ENCODE data around the gene ZBTB8OS.
"Not testable (repeated sequence)": the region's sequence is repeated elsewhere in the genome, so short reads cannot be mapped to it uniquely, and the experiment has no call there.

Gene ZBTB8OS

GRCh38 chr1:32647308-32648134 is 2.8 kb downstream of the ZBTB8OS start:
- Histone ChIP-seq H3K27me3 (no peaks in the 10 kb centered on the region), H3K9me3 (no peaks in the 10 kb centered on the region), H3K4me1 (peaks cover 0 to 34% (median 17%) of the 10 kb centered on the region in 4 donors), H3K27ac (no peak overlapping the region), H3K4me3 (no peak overlapping the region), H3K36me3 (peaks cover 0 to 9% (median 0%) of the 10 kb centered on the region in 3 donors)
- TF ChIP-seq CTCF (IDR thresholded peaks at IDR 0.05), result no peak
- no peak for DNase-seq
- intact Hi-C loops (cut with DNase I; ENCODE audit: low total_unique reads), result loop anchor here (5.0 kb wide), 1 partner anchor 170 kb away; the partner anchor contains the start of genes S100PBP and YARS1

GRCh38 chr1:32644426-32644825 is 5.9 kb downstream of the ZBTB8OS start:
- peaks cover 0 to 21% (median 7%) of the 10 kb centered on the region in 4 donors for H3K4me1 ChIP-seq
- no peak overlapping the region for H3K4me3 ChIP-seq
- H3K36me3 ChIP-seq, result peaks cover 0 to 9% (median 0%) of the 10 kb centered on the region in 3 donors
- no peak for TF ChIP-seq CTCF (IDR thresholded peaks at IDR 0.05)
- DNase-seq, result no peak
- no peak overlapping the region for H3K27ac ChIP-seq
- H3K27me3 ChIP-seq, result no peaks in the 10 kb centered on the region
- no peaks in the 10 kb centered on the region for H3K9me3 ChIP-seq
- intact Hi-C loops (cut with DNase I; ENCODE audit: low total_unique reads), result no loop called here

- H3K27ac ChIP-seq; intact Hi-C loops (cut with DNase I; ENCODE audit: low total_unique reads); H3K9me3 ChIP-seq; H3K27me3 ChIP-seq; H3K4me3 ChIP-seq; H3K36me3 ChIP-seq; DNase-seq; H3K4me1 ChIP-seq: not testable (repeated sequence)
Observed at GRCh38 chr1:32642292-32642827, 8.0 kb downstream of the ZBTB8OS start.

GRCh38 chr1:32639489-32640075 is 10.8 kb downstream of the ZBTB8OS start:
- intact Hi-C loops (cut with DNase I; ENCODE audit: low total_unique reads), result no loop called here
- no peak overlapping the region for H3K4me3 ChIP-seq
- H3K27ac ChIP-seq, result no peak overlapping the region
- peaks cover 0 to 6% (median 0%) of the 10 kb centered on the region in 3 donors for H3K36me3 ChIP-seq
- TF ChIP-seq CTCF (IDR thresholded peaks at IDR 0.05), result no peak
- no peaks in the 10 kb centered on the region for H3K27me3 ChIP-seq
- no peak for DNase-seq
- H3K9me3 ChIP-seq, result no peaks in the 10 kb centered on the region
- H3K4me1 ChIP-seq, result no peaks in the 10 kb centered on the region

- Histone ChIP-seq H3K36me3 (peaks cover 8 to 24% (median 23%) of the 10 kb centered on the region in 3 donors), H3K27me3 (no peaks in the 10 kb centered on the region), H3K4me1 (no peaks in the 10 kb centered on the region), H3K4me3 (no peak overlapping the region), H3K9me3 (no peaks in the 10 kb centered on the region), H3K27ac (no peak overlapping the region)
- DNase-seq, result no peak
- intact Hi-C loops (cut with DNase I; ENCODE audit: low total_unique reads), result no loop called here
- TF ChIP-seq CTCF (IDR thresholded peaks at IDR 0.05), result no peak
Observed at GRCh38 chr1:32636914-32637645, 13.3 kb downstream of the ZBTB8OS start.

Measured in tibial artery (tissue), 4 donors.